H1 (cell line): ENCODE data around the gene HOXB7. TPM values are rescaled to one million over a fixed set of nuclear protein-coding genes. Genes with fewer than 3 reads are reported as not detected.

Source experiments
- ASH2L ChIP-seq: fragments of 200-600, 300-600 bp; sonication (generic); IDR thresholded peaks from one replicate; pipeline ENCODE4 v1.7.1; 2017; ENCODE audit warnings: low read length
- BACH1 ChIP-seq: IDR thresholded peaks from 2 replicates; pipeline ENCODE4 v1.6.1; 2012; ENCODE audit warnings: low read length, improper control_type of control experiment
- CBX8 ChIP-seq: fragments of 300-800, 300-1000 bp; sonication (generic); IDR thresholded peaks from 2 replicates; pipeline ENCODE4 v1.7.1; 2016; ENCODE audit warnings: low read depth, low read length, borderline replicate concordance
- POLR2A ChIP-seq, 2 experiments: IDR thresholded peaks; 1 replicate in 1 of 2; 2 replicates in 1 of 2; pipeline ENCODE4 v1.6.1; 2011; ENCODE audit warnings: low read depth in 2 of 2, low read length in 2 of 2, mild to moderate bottlenecking in 2 of 2; ENCODE audit errors: control extremely low read depth in 1 of 2
- SP1 ChIP-seq: IDR thresholded peaks from 2 replicates; pipeline ENCODE4 v1.6.1; 2011; ENCODE audit warnings: low read depth, low read length
- SRF ChIP-seq: IDR thresholded peaks from 2 replicates; pipeline ENCODE4 v1.6.1; 2011; ENCODE audit warnings: mild to moderate bottlenecking, low read depth, low read length, moderate library complexity
- SUZ12 ChIP-seq: fragments of 200-600 bp; sonication (generic); IDR thresholded peaks from 2 replicates; pipeline ENCODE4 v1.6.1; 2012; ENCODE audit warnings: mild to moderate bottlenecking, inconsistent platforms, low read length, moderate library complexity, mixed read lengths
- polyA plus RNA-seq, 7 experiments: library from polyadenylated mRNA; depleted of rRNA in 3 of 7; stranded (reverse) in 5 of 7; unstranded in 2 of 7; fragments of >200 nt in 5 of 7; fragments of 200-250 nt in 2 of 7; gene quantifications; 1 replicate in 5 of 7; 2 replicates in 1 of 7; 4 replicates in 1 of 7; pipeline versions ENCODE4 v1.2.1 to v1.2.3, GENCODE V29; 2011 to 2013; ENCODE audit warnings: missing spikeins in 2 of 7, mixed read lengths in 2 of 7
- total RNA-seq: library from RNA; stranded (reverse); fragmentation: NEBNext Ultra II Directional; extraction: Animal tissue kit (Norgen Biotek cat#: 25700); gene quantifications from 2 replicates; pipeline ENCODE4 v1.2.1, GENCODE V29; 2021
- TF ChIP-seq, protein P1 (sequence below): fragments of 300-600 bp; sonication (generic); IDR thresholded peaks from 2 replicates; pipeline ENCODE4 v1.7.1; 2012; ENCODE audit warnings: low read length, moderate library complexity, mild to moderate bottlenecking, inconsistent platforms; ENCODE audit not compliant: insufficient replicate concordance

The HOXB7 gene
- total and polyA plus RNA-seq, 2 of the 8 experiments (the other 6 are each of a cell fraction or from before 2014, with no cell fraction given) = not detected

DNA sequence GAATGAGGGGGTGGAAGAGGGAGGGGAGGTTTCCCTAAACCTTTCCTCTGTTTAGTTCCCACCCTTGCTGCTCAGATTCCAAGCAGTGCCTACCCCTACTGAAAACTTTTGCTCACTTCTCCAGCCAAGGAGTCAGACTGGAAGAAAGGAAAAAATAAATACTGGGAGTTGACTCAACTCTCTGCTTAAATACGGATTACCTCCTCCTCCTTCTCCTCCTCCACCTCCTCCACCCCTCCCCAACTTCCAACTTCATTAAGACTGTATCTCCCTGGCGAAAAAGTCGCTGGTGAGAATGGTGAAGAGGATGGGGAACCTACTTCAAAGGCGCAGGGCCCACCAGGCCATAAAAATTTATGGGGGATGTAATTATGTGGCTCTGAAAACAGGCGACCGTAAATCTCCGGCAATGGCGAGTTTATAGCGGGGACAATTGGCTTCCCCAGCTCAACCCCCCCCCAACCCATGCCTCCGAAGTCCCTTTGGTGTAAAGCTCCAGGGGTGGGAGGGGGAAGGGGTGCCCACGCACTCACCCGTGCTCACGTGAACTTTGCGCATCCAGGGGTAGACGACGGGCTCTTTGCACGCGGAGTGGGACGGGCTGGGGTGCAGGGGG lies 33.4 kb downstream of the HOXB7 start (continued):
- TF ChIP-seq, protein P1, sequence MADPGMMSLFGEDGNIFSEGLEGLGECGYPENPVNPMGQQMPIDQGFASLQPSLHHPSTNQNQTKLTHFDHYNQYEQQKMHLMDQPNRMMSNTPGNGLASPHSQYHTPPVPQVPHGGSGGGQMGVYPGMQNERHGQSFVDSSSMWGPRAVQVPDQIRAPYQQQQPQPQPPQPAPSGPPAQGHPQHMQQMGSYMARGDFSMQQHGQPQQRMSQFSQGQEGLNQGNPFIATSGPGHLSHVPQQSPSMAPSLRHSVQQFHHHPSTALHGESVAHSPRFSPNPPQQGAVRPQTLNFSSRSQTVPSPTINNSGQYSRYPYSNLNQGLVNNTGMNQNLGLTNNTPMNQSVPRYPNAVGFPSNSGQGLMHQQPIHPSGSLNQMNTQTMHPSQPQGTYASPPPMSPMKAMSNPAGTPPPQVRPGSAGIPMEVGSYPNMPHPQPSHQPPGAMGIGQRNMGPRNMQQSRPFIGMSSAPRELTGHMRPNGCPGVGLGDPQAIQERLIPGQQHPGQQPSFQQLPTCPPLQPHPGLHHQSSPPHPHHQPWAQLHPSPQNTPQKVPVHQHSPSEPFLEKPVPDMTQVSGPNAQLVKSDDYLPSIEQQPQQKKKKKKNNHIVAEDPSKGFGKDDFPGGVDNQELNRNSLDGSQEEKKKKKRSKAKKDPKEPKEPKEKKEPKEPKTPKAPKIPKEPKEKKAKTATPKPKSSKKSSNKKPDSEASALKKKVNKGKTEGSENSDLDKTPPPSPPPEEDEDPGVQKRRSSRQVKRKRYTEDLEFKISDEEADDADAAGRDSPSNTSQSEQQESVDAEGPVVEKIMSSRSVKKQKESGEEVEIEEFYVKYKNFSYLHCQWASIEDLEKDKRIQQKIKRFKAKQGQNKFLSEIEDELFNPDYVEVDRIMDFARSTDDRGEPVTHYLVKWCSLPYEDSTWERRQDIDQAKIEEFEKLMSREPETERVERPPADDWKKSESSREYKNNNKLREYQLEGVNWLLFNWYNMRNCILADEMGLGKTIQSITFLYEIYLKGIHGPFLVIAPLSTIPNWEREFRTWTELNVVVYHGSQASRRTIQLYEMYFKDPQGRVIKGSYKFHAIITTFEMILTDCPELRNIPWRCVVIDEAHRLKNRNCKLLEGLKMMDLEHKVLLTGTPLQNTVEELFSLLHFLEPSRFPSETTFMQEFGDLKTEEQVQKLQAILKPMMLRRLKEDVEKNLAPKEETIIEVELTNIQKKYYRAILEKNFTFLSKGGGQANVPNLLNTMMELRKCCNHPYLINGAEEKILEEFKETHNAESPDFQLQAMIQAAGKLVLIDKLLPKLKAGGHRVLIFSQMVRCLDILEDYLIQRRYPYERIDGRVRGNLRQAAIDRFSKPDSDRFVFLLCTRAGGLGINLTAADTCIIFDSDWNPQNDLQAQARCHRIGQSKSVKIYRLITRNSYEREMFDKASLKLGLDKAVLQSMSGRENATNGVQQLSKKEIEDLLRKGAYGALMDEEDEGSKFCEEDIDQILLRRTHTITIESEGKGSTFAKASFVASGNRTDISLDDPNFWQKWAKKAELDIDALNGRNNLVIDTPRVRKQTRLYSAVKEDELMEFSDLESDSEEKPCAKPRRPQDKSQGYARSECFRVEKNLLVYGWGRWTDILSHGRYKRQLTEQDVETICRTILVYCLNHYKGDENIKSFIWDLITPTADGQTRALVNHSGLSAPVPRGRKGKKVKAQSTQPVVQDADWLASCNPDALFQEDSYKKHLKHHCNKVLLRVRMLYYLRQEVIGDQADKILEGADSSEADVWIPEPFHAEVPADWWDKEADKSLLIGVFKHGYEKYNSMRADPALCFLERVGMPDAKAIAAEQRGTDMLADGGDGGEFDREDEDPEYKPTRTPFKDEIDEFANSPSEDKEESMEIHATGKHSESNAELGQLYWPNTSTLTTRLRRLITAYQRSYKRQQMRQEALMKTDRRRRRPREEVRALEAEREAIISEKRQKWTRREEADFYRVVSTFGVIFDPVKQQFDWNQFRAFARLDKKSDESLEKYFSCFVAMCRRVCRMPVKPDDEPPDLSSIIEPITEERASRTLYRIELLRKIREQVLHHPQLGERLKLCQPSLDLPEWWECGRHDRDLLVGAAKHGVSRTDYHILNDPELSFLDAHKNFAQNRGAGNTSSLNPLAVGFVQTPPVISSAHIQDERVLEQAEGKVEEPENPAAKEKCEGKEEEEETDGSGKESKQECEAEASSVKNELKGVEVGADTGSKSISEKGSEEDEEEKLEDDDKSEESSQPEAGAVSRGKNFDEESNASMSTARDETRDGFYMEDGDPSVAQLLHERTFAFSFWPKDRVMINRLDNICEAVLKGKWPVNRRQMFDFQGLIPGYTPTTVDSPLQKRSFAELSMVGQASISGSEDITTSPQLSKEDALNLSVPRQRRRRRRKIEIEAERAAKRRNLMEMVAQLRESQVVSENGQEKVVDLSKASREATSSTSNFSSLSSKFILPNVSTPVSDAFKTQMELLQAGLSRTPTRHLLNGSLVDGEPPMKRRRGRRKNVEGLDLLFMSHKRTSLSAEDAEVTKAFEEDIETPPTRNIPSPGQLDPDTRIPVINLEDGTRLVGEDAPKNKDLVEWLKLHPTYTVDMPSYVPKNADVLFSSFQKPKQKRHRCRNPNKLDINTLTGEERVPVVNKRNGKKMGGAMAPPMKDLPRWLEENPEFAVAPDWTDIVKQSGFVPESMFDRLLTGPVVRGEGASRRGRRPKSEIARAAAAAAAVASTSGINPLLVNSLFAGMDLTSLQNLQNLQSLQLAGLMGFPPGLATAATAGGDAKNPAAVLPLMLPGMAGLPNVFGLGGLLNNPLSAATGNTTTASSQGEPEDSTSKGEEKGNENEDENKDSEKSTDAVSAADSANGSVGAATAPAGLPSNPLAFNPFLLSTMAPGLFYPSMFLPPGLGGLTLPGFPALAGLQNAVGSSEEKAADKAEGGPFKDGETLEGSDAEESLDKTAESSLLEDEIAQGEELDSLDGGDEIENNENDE = no peak
- no peak for TF ChIP-seq BACH1
- TF ChIP-seq SRF = no peak
- peak; percentile 91 for TF ChIP-seq SUZ12
- TF ChIP-seq ASH2L = no peak
- TF ChIP-seq CBX8 = peak; percentile 73; the same call in 1 of the 2 replicates
- TF ChIP-seq POLR2A (IDR thresholded peaks at IDR 0.05; ENCODE audit: control extremely low read depth in 1 of 2, low read depth in 2 of 2, low read length in 2 of 2) = no peak
- no peak for TF ChIP-seq SP1
